ENCODE data around the gene OPRD1. TPM values are rescaled to one million over a fixed set of nuclear protein-coding genes. Genes with fewer than 3 reads are reported as not detected.
"Not testable (repeated sequence)": the region's sequence is repeated elsewhere in the genome, so short reads cannot be mapped to it uniquely, and the experiment has no call there.

OPRD1 gene
- total and polyA plus RNA-seq, 8 donors: 0.03 to 0.37 TPM; not detected in 6

GRCh38 chr1:28853093-28853742 is 41.2 kb downstream of the OPRD1 start:
- intact Hi-C loops (cut with DNase I; ENCODE audit: low total_unique reads): no loop called here
- TF ChIP-seq POLR2AphosphoS5 (IDR thresholded peaks at IDR 0.05) (no peak), EP300 (IDR thresholded peaks at IDR 0.05) (no peak), CTCF (IDR thresholded peaks at IDR 0.05) (no peak), POLR2A (IDR thresholded peaks at IDR 0.05) (no peak)
- H3K36me3 ChIP-seq: no peaks in the 10 kb centered on the region
- no peaks in the 10 kb centered on the region for H3K4me1 ChIP-seq
- H3K9me3 ChIP-seq: no peaks in the 10 kb centered on the region
- WGBS, 5 donors: 77 to 88% (median 81%) methylated on average over 3 of the region's 3 CpGs
- no peak overlapping the region for H3K27ac ChIP-seq
- H3K27me3 ChIP-seq: peaks cover 0 to 34% (median 0%) of the 10 kb centered on the region in 3 donors
- H3K4me3 ChIP-seq: no peak overlapping the region
- DNase-seq: no peak

- WGBS, 5 donors: 82 to 95% (median 88%) methylated on average over 7 of the region's 7 CpGs
- H3K4me3 ChIP-seq; DNase-seq; H3K27ac ChIP-seq; H3K9me3 ChIP-seq; intact Hi-C loops (cut with DNase I; ENCODE audit: low total_unique reads); H3K36me3 ChIP-seq; H3K4me1 ChIP-seq: not testable (repeated sequence)
- H3K27me3 ChIP-seq: peaks cover 0 to 34% (median 0%) of the 10 kb centered on the region in 3 donors
Measured at GRCh38 chr1:28854406-28854805, 42.4 kb downstream of the OPRD1 start.

GRCh38 chr1:28855046-28855445 is 43.1 kb downstream of the OPRD1 start:
- WGBS, 5 donors: 62 to 76% (median 69%) methylated on average over 8 of the region's 8 CpGs
- TF ChIP-seq EP300 (IDR thresholded peaks at IDR 0.05) (no peak), POLR2AphosphoS5 (IDR thresholded peaks at IDR 0.05) (no peak), POLR2A (IDR thresholded peaks at IDR 0.05) (no peak), CTCF (IDR thresholded peaks at IDR 0.05) (no peak)
- no peak overlapping the region for H3K4me3 ChIP-seq
- peaks cover 0 to 34% (median 0%) of the 10 kb centered on the region in 3 donors for H3K27me3 ChIP-seq
- no peaks in the 10 kb centered on the region for H3K4me1 ChIP-seq
- intact Hi-C loops (cut with DNase I; ENCODE audit: low total_unique reads): no loop called here
- no peak for DNase-seq
- H3K9me3 ChIP-seq: no peaks in the 10 kb centered on the region
- no peaks in the 10 kb centered on the region for H3K36me3 ChIP-seq
- no peak overlapping the region for H3K27ac ChIP-seq

- WGBS, 5 donors: 16 to 31% (median 25%) methylated on average over 9 to 12 of the region's 12 CpGs
- intact Hi-C loops (cut with DNase I; ENCODE audit: low total_unique reads): no loop called here
- Histone ChIP-seq H3K27me3 (peaks cover 0 to 34% (median 0%) of the 10 kb centered on the region in 3 donors), H3K36me3 (no peaks in the 10 kb centered on the region), H3K9me3 (no peaks in the 10 kb centered on the region), H3K4me3 (no peak overlapping the region), H3K4me1 (no peaks in the 10 kb centered on the region), H3K27ac (no peak overlapping the region)
- DNase-seq: peak in 1 of 2 donors; percentile 62
- TF ChIP-seq POLR2A (IDR thresholded peaks at IDR 0.05) (no peak), POLR2AphosphoS5 (IDR thresholded peaks at IDR 0.05) (no peak), EP300 (IDR thresholded peaks at IDR 0.05) (no peak), CTCF (IDR thresholded peaks at IDR 0.05) (no peak)
Measured at GRCh38 chr1:28855469-28855951, 43.5 kb downstream of the OPRD1 start.

- no peaks in the 10 kb centered on the region for H3K4me1 ChIP-seq
- no peak overlapping the region for H3K27ac ChIP-seq
- no peak for TF ChIP-seq POLR2AphosphoS5 (IDR thresholded peaks at IDR 0.05)
- TF ChIP-seq CTCF (IDR thresholded peaks at IDR 0.05): no peak
- no peak for TF ChIP-seq POLR2A (IDR thresholded peaks at IDR 0.05)
- TF ChIP-seq EP300 (IDR thresholded peaks at IDR 0.05): no peak
- WGBS, 5 donors: 84 to 89% (median 86%) methylated on average over 7 of the region's 7 CpGs
- intact Hi-C loops (cut with DNase I; ENCODE audit: low total_unique reads): no loop called here
- peaks cover 0 to 34% (median 0%) of the 10 kb centered on the region in 3 donors for H3K27me3 ChIP-seq
- no peaks in the 10 kb centered on the region for H3K9me3 ChIP-seq
- DNase-seq: no peak
- H3K36me3 ChIP-seq: no peaks in the 10 kb centered on the region
- H3K4me3 ChIP-seq: no peak overlapping the region
Measured at GRCh38 chr1:28855969-28856368, 44.0 kb downstream of the OPRD1 start.

Data from stomach (tissue), 9 donors.